Gastroesophageal sphincter (tissue), 4 donors: ENCODE measurements around the gene GMEB1. TPM values are rescaled to one million over a fixed set of nuclear protein-coding genes. Genes with fewer than 3 reads are reported as not detected.
"Not testable (repeated sequence)": the region's sequence is repeated elsewhere in the genome, so short reads cannot be mapped to it uniquely, and the experiment has no call there.

Source experiments
- ATAC-seq: fragments of 150-250 bp; one replicate; pipeline ENCODE4 v1.9.1; 2016; ENCODE audit warnings: mild to moderate bottlenecking, moderate library complexity
- H3K27ac ChIP-seq, 4 donors: fragments of 200-600 bp; sonication (generic) in 3 of 4; 1 replicate in 3 of 4; 2 replicates in 1 of 4; pipeline ENCODE4 v1.5.1; 2016 to 2019
- H3K27me3 ChIP-seq: fragments of 200-600 bp; sonication (generic); one replicate; pipeline ENCODE4 v1.5.1; 2019
- H3K36me3 ChIP-seq, 2 donors: fragments of 200-600 bp; sonication (generic); one replicate each; pipeline ENCODE4 v1.5.1; 2019; ENCODE audit warnings: control low read depth in 1 of 2
- H3K4me1 ChIP-seq, 3 donors: fragments of 200-600 bp; sonication (generic); 1 replicate in 2 of 3; 2 replicates in 1 of 3; pipeline ENCODE4 v1.5.1; 2016 to 2019; ENCODE audit warnings: control low read depth in 2 of 3
- H3K4me3 ChIP-seq, 2 donors: fragments of 200-600 bp; sonication (generic); one replicate each; pipeline ENCODE4 v1.5.1; 2019; ENCODE audit warnings: mild to moderate bottlenecking in 1 of 2, moderate library complexity in 1 of 2
- H3K9me3 ChIP-seq, 3 donors: fragments of 200-600 bp; sonication (generic); one replicate each; pipeline ENCODE4 v1.5.1; 2017 to 2019; ENCODE audit warnings: control low read depth in 2 of 3
- EP300 ChIP-seq: sonication (generic); formaldehyde crosslinking; IDR thresholded peaks from one replicate; pipeline ENCODE4 v1.6.1; 2017; ENCODE audit warnings: antibody characterized with exemption, mild to moderate bottlenecking
- POLR2A ChIP-seq, 2 donors: fragments of 450-650 bp; IDR thresholded peaks; one replicate each; pipeline ENCODE4 v1.6.1; 2017; ENCODE audit warnings: antibody characterized with exemption in 2 of 2, mild to moderate bottlenecking in 2 of 2, moderate library complexity in 1 of 2
- POLR2AphosphoS5 ChIP-seq: sonication (generic); formaldehyde crosslinking; IDR thresholded peaks from one replicate; pipeline ENCODE4 v1.6.1; 2017; ENCODE audit warnings: antibody characterized with exemption
- WGBS, 2 donors: methylation state at CpG; one replicate each; pipeline ENCODE4 v1.1.5; 2018; ENCODE audit warnings: low coverage in 1 of 2; 5-methylcytosine and 5-hydroxymethylcytosine counted together
- total RNA-seq, 4 donors: library from RNA; depleted of rRNA; stranded (reverse); fragments of >200 nt; gene quantifications; one replicate each; pipeline ENCODE4 v1.1.0, GENCODE V29; 2016
- TF ChIP-seq, protein P1 (sequence below), 4 experiments: fragments of 200-600 bp in 2 of 4; fragments of 450-650 bp in 2 of 4; sonication (generic) in 1 of 4; IDR thresholded peaks; one replicate each; pipeline ENCODE4 v1.5.1; 2017 to 2019; ENCODE audit warnings: antibody characterized with exemption in 4 of 4, mild to moderate bottlenecking in 2 of 4, moderate library complexity in 2 of 4

Gene GMEB1
- total RNA-seq, 4 donors from 2014 or later = 6.0 to 14.3 (median 10.0) TPM

DNA sequence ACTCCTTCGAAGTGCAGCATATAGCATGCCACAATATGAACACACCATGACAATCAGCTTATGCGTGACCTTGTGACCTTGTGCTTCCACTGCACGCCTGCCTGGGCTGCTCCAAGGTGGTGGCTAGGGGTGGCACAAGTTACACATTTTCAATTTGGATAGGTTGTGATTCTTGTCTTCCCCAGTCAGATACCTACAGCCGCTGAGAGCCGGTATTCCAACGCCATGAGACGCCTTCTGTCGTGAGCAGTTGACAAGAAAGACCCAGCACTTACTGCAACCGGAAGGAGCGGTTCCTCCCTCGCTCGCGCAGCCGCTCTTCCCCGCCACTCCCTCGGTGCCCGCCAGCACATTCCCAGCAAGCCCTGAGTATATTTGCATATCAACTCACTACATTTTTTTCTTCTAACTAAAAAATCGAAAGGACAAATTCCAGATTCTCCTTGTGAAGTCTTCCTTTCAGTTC, 20.5 kb upstream of the GMEB1 start:
- H3K27me3 ChIP-seq = no peaks in the 10 kb centered on the region
- WGBS, 2 donors = 0 to 3% methylated on average over 16 to 18 of the region's 18 CpGs
- H3K9me3 ChIP-seq = no peaks in the 10 kb centered on the region
- peak overlapping the region; percentile 91 to 93 (median 92) for H3K27ac ChIP-seq
- no peak for TF ChIP-seq POLR2A (IDR thresholded peaks at IDR 0.05)
- TF ChIP-seq, protein P1, sequence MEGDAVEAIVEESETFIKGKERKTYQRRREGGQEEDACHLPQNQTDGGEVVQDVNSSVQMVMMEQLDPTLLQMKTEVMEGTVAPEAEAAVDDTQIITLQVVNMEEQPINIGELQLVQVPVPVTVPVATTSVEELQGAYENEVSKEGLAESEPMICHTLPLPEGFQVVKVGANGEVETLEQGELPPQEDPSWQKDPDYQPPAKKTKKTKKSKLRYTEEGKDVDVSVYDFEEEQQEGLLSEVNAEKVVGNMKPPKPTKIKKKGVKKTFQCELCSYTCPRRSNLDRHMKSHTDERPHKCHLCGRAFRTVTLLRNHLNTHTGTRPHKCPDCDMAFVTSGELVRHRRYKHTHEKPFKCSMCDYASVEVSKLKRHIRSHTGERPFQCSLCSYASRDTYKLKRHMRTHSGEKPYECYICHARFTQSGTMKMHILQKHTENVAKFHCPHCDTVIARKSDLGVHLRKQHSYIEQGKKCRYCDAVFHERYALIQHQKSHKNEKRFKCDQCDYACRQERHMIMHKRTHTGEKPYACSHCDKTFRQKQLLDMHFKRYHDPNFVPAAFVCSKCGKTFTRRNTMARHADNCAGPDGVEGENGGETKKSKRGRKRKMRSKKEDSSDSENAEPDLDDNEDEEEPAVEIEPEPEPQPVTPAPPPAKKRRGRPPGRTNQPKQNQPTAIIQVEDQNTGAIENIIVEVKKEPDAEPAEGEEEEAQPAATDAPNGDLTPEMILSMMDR (IDR thresholded peaks at IDR 0.05) = peak in 1 of 4 experiments; percentile 3
- peaks cover 0 to 35% (median 9%) of the 10 kb centered on the region in 3 donors for H3K4me1 ChIP-seq
- no peaks in the 10 kb centered on the region for H3K36me3 ChIP-seq
- peak overlapping the region; percentile 36 to 50 for H3K4me3 ChIP-seq
- ATAC-seq = peak; percentile 93

DNA sequence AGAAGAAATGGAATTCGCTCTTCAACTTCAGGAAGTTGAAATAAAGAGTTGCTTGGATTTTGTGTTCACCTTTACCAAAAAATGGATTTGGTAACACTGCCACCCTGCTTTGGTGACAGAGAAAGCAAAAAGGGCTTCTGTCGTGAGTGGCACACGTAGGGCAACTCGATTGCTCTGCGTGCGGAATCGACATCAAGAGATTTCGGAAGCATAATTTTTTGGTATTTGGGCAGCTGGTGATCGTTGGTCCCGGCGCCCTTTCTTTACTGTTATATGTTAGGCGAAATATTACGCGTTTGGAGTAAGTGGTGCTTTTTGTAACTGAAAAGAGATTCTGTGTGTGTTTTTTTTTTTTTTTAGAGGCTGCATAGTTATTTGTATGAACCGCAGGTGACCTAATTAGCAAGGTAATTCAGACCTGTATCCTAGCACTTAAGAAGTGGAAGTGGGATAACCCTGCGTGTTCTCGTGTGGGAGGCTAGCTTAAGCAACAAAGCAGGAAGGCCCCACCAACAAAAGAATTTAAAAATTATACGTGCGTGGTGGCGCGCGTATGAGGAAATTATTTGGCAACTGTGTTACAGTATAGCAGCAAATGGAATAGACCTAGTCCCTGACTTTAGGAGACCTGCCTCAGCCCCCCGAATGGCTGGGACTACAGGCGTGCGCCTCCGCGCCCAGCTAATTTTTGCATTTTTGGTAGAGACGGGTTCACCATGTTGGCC, 19.9 kb upstream of the GMEB1 start, which contains the start of gene RNU11:
Gene RNU11, plus strand, starts transcription at position 127 of the 725 bp plus-strand sequence.
- WGBS, 2 donors = 1 to 2% methylated on average over 18 to 27 of the region's 28 CpGs
- H3K27me3 ChIP-seq = no peaks in the 10 kb centered on the region
- no peaks in the 10 kb centered on the region for H3K9me3 ChIP-seq
- peak within 1 kb of the TSS; percentile 36 to 50 for H3K4me3 ChIP-seq
- ATAC-seq = peak; percentile 91
- peaks cover 0 to 30% (median 9%) of the 10 kb centered on the region in 3 donors for H3K4me1 ChIP-seq
- peak within 1 kb of the TSS; percentile 91 to 93 (median 92) for H3K27ac ChIP-seq
- no peaks in the 10 kb centered on the region for H3K36me3 ChIP-seq
- TF ChIP-seq, protein P1 (IDR thresholded peaks at IDR 0.05) = no peak
- TF ChIP-seq POLR2A (IDR thresholded peaks at IDR 0.05) (peak; percentile 99 to 100), EP300 (no peak), POLR2AphosphoS5 (peak; percentile 100)

DNA sequence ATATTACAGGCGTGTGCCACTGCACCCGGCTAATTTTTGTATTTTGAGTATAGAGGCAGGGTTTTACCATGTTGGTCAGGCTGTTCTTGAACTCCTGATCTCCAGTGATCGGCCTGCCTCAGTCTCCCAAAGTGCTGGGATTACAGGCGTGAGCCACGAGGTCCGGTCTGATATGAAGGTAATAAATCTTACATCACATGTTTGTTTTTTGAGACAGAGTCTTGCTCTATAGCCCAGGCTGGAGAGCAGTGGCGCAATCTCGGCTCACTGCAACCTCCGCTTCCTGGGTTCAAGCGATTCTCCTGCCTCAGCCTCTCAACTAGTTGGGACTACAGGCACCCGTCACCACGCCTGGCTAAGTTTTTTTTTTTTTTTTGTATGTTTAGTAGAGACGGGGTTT, 15.5 kb upstream of the GMEB1 start:
- not testable (repeated sequence) for ATAC-seq, H3K27me3 ChIP-seq, H3K4me3 ChIP-seq, H3K36me3 ChIP-seq, H3K27ac ChIP-seq, H3K4me1 ChIP-seq, H3K9me3 ChIP-seq
- WGBS, 2 donors = 85 to 90% methylated on average over 5 to 11 of the region's 13 CpGs

DNA sequence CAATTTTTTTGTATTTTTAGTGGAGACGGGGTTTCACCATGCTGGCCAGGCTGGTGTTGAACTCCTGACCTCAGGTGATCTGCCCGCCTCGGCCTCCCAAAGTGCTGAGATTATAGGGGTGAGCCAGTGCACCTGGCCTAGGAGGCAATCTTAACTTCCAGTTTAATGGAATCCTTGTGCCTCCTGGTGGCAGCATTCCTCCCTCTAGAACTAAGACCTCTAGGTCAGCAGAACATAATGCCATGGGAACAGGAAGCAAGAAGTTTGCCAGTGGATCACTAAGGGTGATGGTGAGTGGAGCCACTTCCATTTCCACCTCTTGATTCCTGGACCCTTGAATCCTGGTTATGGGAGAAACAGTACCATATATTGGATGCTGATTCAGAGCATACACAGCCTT, 14.7 kb upstream of the GMEB1 start:
- H3K36me3 ChIP-seq, H3K27ac ChIP-seq, ATAC-seq, H3K27me3 ChIP-seq, H3K4me3 ChIP-seq, H3K9me3 ChIP-seq, H3K4me1 ChIP-seq: not testable (repeated sequence)
- WGBS, 2 donors = no CpG with 5 or more reads among the region's 3 CpGs

DNA sequence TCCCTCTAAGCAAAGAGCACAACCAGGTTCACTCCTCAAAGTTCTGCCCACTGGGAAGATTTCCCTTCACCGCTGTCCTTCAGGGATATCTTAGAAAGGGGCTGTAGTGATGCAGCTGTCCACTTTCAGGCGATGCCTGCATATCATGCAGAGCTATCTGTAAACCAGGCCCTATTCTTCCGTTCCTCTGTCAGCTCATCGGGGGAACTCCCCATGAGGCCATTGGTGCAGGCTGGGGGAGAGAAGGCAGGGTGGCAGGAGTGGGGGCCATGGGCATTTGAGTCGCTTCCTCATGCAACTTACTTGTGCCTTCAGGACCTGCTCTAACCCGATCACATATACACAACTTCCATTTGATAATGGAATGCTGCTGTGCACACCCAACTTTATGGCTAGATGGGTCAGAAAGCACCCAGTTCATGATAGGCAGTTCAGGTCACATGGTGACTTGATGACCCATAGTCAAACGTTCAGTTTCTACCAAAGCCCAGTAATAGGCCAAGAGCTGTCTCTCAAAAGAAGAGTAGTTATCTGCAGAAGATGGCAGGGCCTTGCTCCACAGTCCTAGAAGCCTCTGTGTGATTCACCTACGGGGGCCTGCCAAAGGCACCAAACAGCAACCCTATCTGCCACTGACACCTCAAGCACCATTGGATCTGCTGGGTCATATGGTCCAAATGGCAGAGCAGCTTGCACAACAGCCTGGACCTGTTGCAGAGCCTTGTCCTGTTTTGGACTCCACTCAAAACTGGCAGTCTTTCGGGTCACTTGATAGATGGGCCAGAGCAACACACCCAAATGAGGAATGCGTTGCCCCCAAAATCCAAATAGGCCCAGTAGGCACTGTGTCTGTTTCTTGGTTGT, 12.9 kb upstream of the GMEB1 start:
- not testable (repeated sequence) for H3K9me3 ChIP-seq, H3K4me3 ChIP-seq, ATAC-seq, H3K27me3 ChIP-seq, H3K4me1 ChIP-seq, H3K27ac ChIP-seq, H3K36me3 ChIP-seq
- 78 to 87% methylated on average over 3 to 4 of the region's 10 CpGs for WGBS, 2 donors

DNA sequence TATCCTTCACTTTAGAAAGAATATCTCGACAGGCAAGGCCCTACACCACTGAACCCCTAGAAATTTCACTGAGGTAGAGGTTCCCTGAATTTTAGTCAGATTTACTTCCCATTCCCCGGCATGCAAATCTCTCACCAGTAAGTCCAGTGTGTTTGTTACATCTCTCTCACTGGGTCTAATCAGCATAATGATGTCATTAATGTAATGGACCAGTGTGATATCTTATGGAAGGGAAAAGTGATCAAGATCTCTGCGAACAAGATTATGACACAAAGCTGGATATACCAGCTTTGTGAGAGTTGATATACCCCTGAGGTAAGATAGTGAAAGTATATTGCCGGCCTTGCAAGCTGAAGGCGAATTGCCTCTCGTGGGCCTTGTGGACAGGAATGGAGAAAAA, 12.2 kb upstream of the GMEB1 start:
- H3K9me3 ChIP-seq = no peaks in the 10 kb centered on the region
- H3K27me3 ChIP-seq = no peaks in the 10 kb centered on the region
- no peaks in the 10 kb centered on the region for H3K36me3 ChIP-seq
- WGBS, 2 donors = 90 to 91% methylated on average over 4 to 6 of the region's 6 CpGs
- no peak overlapping the region for H3K4me3 ChIP-seq
- no peaks in the 10 kb centered on the region for H3K4me1 ChIP-seq
- no peak overlapping the region for H3K27ac ChIP-seq
- no peak for ATAC-seq
- TF ChIP-seq POLR2A (IDR thresholded peaks at IDR 0.05) = no peak
- TF ChIP-seq, protein P1 (IDR thresholded peaks at IDR 0.05) = no peak
- TF ChIP-seq EP300 = no peak
- TF ChIP-seq POLR2AphosphoS5 = no peak
